ENCODE results near the gene ZSWIM6. TPM values are rescaled to one million over a fixed set of nuclear protein-coding genes. Genes with fewer than 3 reads are reported as not detected.

The ZSWIM6 gene
- total RNA-seq, 1 experiment from 2014 or later: 10.8 TPM

GRCh38 chr5:61327760-61328753, 4.0 kb upstream of the ZSWIM6 start:
- TSS peak; percentile 68 for BruUV-seq (replicated peaks)
- TF ChIP-seq, protein P1, sequence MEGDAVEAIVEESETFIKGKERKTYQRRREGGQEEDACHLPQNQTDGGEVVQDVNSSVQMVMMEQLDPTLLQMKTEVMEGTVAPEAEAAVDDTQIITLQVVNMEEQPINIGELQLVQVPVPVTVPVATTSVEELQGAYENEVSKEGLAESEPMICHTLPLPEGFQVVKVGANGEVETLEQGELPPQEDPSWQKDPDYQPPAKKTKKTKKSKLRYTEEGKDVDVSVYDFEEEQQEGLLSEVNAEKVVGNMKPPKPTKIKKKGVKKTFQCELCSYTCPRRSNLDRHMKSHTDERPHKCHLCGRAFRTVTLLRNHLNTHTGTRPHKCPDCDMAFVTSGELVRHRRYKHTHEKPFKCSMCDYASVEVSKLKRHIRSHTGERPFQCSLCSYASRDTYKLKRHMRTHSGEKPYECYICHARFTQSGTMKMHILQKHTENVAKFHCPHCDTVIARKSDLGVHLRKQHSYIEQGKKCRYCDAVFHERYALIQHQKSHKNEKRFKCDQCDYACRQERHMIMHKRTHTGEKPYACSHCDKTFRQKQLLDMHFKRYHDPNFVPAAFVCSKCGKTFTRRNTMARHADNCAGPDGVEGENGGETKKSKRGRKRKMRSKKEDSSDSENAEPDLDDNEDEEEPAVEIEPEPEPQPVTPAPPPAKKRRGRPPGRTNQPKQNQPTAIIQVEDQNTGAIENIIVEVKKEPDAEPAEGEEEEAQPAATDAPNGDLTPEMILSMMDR (IDR thresholded peaks at IDR 0.05): peak; percentile 11; the same call in 1 of the 2 replicates
- TF ChIP-seq, protein P2, sequence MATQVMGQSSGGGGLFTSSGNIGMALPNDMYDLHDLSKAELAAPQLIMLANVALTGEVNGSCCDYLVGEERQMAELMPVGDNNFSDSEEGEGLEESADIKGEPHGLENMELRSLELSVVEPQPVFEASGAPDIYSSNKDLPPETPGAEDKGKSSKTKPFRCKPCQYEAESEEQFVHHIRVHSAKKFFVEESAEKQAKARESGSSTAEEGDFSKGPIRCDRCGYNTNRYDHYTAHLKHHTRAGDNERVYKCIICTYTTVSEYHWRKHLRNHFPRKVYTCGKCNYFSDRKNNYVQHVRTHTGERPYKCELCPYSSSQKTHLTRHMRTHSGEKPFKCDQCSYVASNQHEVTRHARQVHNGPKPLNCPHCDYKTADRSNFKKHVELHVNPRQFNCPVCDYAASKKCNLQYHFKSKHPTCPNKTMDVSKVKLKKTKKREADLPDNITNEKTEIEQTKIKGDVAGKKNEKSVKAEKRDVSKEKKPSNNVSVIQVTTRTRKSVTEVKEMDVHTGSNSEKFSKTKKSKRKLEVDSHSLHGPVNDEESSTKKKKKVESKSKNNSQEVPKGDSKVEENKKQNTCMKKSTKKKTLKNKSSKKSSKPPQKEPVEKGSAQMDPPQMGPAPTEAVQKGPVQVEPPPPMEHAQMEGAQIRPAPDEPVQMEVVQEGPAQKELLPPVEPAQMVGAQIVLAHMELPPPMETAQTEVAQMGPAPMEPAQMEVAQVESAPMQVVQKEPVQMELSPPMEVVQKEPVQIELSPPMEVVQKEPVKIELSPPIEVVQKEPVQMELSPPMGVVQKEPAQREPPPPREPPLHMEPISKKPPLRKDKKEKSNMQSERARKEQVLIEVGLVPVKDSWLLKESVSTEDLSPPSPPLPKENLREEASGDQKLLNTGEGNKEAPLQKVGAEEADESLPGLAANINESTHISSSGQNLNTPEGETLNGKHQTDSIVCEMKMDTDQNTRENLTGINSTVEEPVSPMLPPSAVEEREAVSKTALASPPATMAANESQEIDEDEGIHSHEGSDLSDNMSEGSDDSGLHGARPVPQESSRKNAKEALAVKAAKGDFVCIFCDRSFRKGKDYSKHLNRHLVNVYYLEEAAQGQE (IDR thresholded peaks at IDR 0.05; ENCODE audit: insufficient read depth in 1 of 2, low read depth in 2 of 2, low read length in 1 of 2): no peak
- DNase-seq (ENCODE audit: low read depth, low spot score): no peak
- ATAC-seq: no peak
- in situ Hi-C loops (cut with HindIII; ENCODE audit: low pct_unique_long_range_greater_than_20kb, low sequenced_read_pairs): no loop called here
- CTCF ChIA-PET: no interaction called here
- Histone ChIP-seq H3K36me3 (ENCODE audit: control insufficient read depth, insufficient read depth, low read length) (no peaks in the 10 kb centered on the region; the same call in 1 of the 2 replicates), H3K27ac (ENCODE audit: low read length) (no peak overlapping the region), H3K9me3 (ENCODE audit: control insufficient read depth, insufficient read depth, low read depth, low read length) (no peaks in the 10 kb centered on the region), H3K27me3 (ENCODE audit: control insufficient read depth, insufficient read depth, low read length) (no peaks in the 10 kb centered on the region), H3K4me1 (ENCODE audit: control insufficient read depth, insufficient read depth, low read length) (no peaks in the 10 kb centered on the region; the same call in 1 of the 2 replicates), H3K4me3 (ENCODE audit: low read depth in 2 of 2, low read length in 2 of 2) (no peak overlapping the region)
- POLR2A ChIA-PET: no interaction called here
- intact Hi-C loops (cut with micrococcal nuclease; ENCODE audit: unreplicated experiment): loop anchor here (10.0 kb wide), 2 partner anchors 273 to 363 kb away; no protein-coding TSS in a partner anchor

DNA sequence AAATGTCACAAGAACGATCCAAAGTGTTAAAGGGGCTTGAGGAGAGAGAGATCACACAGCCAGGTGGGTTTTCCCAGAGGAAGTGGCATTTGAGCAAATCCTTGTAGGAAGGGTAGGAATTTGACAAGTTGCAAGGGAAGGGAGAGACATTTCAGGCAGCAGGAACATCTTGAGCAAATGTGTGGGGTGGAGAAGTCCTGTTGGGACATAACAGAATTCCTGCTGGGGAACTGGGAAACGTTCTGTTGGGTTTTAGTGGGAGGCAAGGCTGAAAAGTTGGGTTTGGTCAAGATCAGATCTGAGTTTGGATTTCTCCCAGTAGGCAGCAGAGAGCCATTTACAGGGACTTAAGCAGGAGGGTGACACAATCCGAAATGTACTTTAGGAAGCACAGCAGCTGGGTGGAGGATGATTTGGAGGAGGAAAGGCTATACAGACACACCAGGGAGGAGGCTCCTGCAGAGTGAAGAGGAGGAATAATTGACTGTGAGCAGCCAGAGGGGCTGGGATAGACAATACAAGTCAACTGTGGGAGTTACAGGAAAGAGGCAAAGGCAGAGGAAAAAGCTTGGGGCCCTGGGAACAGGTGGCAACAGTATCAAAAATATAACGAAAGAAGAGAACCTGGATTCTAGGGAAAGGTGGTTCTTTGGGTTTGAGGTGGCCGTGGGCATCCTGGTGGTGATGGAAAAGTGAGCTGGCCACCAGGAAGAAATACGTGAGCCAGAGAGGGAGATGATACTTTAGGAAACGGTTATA, 3.1 kb upstream of the ZSWIM6 start:
- no TSS peak for BruUV-seq (replicated peaks)
- ChIA-PET CTCF (no interaction called here), POLR2A (no interaction called here)
- DNase-seq (ENCODE audit: low read depth, low spot score) (no peak), ATAC-seq (no peak)
- H3K36me3 ChIP-seq (ENCODE audit: control insufficient read depth, insufficient read depth, low read length): no peaks in the 10 kb centered on the region; the same call in 1 of the 2 replicates
- no peak overlapping the region for H3K27ac ChIP-seq (ENCODE audit: low read length)
- TF ChIP-seq TCF7L2 (IDR thresholded peaks at IDR 0.05; ENCODE audit: low read depth, low read length): no peak
- TF ChIP-seq, protein P2 (IDR thresholded peaks at IDR 0.05; ENCODE audit: insufficient read depth in 1 of 2, low read depth in 2 of 2, low read length in 1 of 2): no peak
- H3K4me1 ChIP-seq (ENCODE audit: control insufficient read depth, insufficient read depth, low read length): no peaks in the 10 kb centered on the region; the same call in none of the 2 replicates
- no peaks in the 10 kb centered on the region for H3K9me3 ChIP-seq (ENCODE audit: control insufficient read depth, insufficient read depth, low read depth, low read length)
- no peak overlapping the region for H3K4me3 ChIP-seq (ENCODE audit: low read depth in 2 of 2, low read length in 2 of 2)
- no peaks in the 10 kb centered on the region for H3K27me3 ChIP-seq (ENCODE audit: control insufficient read depth, insufficient read depth, low read length)
- in situ Hi-C loops (cut with HindIII; ENCODE audit: low pct_unique_long_range_greater_than_20kb, low sequenced_read_pairs) (no loop called here), intact Hi-C loops (cut with micrococcal nuclease; ENCODE audit: unreplicated experiment) (loop anchor here (10.0 kb wide), 2 partner anchors 274 to 364 kb away; no protein-coding TSS in a partner anchor)
